Effector memory CD8-positive, alpha-beta T cell (primary cell): ENCODE measurements around the gene PLCB1.
A peak's percentile ranks its signal among the peaks of the same experiment; 100 is the strongest.

ENCODE experiments used
- ATAC-seq: fragments of 150-1000 bp; cut with Tn5 transposase; replicated peaks from 2 replicates; pipeline ENCODE4 v1.10.0; 2021; ENCODE audit warnings: mild to moderate bottlenecking, moderate library complexity
- DNase-seq, 3 experiments: peaks; one replicate each; pipeline ENCODE4 v3.0.0; 2021
- H3K27ac Mint-ChIP-seq, 2 donors: one replicate each; pipeline ENCODE4 v1.8.0; 2022; ENCODE audit warnings: mild to moderate bottlenecking in 2 of 2, mixed read lengths in 2 of 2, moderate library complexity in 2 of 2
- H3K27me3 Mint-ChIP-seq, 2 donors: one replicate each; pipeline ENCODE4 v1.8.0; 2022; ENCODE audit warnings: mixed read lengths in 2 of 2
- H3K36me3 Mint-ChIP-seq: one replicate; pipeline ENCODE4 v1.8.0; 2022; ENCODE audit warnings: mild to moderate bottlenecking, moderate library complexity, mixed read lengths; ENCODE audit not compliant: insufficient read depth
- H3K4me1 Mint-ChIP-seq, 2 donors: one replicate each; pipeline ENCODE4 v1.8.0; 2022; ENCODE audit warnings: low read depth in 2 of 2, mixed read lengths in 2 of 2
- H3K4me3 Mint-ChIP-seq, 2 donors: one replicate each; pipeline ENCODE4 v1.8.0; 2022; ENCODE audit warnings: mild to moderate bottlenecking in 2 of 2, mixed read lengths in 2 of 2, moderate library complexity in 2 of 2
- H3K9me3 Mint-ChIP-seq, 2 donors: one replicate each; pipeline ENCODE4 v1.8.0; 2022; ENCODE audit warnings: mixed read lengths in 2 of 2

Gene PLCB1

DNA sequence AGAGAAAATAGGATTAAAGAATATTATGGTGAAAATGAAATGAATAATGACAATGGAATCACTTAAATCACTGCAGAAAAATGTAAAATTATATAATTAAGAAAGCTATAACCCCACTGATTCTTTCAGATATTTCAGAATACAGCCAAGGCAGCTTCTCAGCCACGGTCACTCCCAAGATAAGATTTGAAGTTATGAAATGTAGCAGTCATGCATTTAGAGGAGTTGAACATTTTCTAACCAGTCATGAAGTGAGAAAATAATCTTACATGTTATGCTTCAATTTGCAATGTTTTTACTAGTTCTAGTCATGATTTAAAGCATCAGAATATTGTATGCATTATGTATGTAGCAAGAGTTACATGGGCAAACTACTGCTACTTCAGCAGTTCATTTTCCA lies 13.3 kb upstream of the PLCB1 start:
- Mint-ChIP-seq H3K27me3 (peaks cover 30 to 42% of the 10 kb centered on the region in 2 donors), H3K36me3 (no peaks in the 10 kb centered on the region), H3K4me1 (no peaks in the 10 kb centered on the region), H3K4me3 (no peak overlapping the region), H3K27ac (no peak overlapping the region), H3K9me3 (no peaks in the 10 kb centered on the region)
- DNase-seq (no peak), ATAC-seq (no peak)

DNA sequence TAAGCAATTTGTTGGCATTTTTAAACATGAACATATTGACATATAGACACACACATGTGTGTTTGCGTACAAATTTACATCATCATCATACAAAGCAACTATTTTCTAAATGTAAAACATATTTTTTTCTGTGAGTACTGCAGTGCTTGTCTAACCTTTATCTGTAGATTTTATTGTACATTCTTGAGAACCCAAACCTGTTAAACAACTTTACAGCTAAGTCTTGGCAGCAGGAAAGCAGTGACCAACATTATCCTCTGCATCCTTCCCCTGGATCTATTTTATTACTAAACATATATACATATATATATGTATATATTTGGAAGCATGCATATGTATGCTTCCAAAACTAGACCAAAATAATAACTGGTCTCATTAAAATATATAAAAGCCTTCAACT lies 10.4 kb upstream of the PLCB1 start:
- Mint-ChIP-seq H3K27me3 (peaks cover 15 to 41% of the 10 kb centered on the region in 2 donors), H3K4me1 (no peaks in the 10 kb centered on the region), H3K9me3 (no peaks in the 10 kb centered on the region), H3K27ac (no peak overlapping the region), H3K4me3 (no peak overlapping the region), H3K36me3 (no peaks in the 10 kb centered on the region)
- ATAC-seq (no peak), DNase-seq (no peak)

DNA sequence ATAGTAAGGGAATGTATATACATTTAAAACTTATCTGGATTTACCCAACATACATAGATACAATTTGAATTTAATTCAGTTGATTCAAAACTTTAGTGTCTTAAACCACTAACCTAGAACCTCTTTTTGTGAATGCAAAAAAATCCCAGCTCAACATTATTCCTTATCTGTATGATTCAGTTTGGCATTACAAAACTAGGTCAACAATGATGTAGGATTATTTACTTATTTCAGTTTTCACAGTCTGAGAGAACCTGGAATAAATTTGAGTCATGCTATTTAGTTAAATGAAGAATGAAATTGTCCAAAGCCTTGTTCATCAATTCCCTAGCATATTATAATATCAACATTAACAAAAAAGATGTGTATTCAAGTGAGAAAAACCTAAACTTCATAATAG lies 7.4 kb upstream of the PLCB1 start:
- H3K9me3 Mint-ChIP-seq: no peaks in the 10 kb centered on the region
- H3K27me3 Mint-ChIP-seq: peaks cover 21 to 39% of the 10 kb centered on the region in 2 donors
- no peaks in the 10 kb centered on the region for H3K4me1 Mint-ChIP-seq
- no peak overlapping the region for H3K27ac Mint-ChIP-seq
- DNase-seq: no peak
- H3K4me3 Mint-ChIP-seq: no peak overlapping the region
- no peaks in the 10 kb centered on the region for H3K36me3 Mint-ChIP-seq
- ATAC-seq: no peak

DNA sequence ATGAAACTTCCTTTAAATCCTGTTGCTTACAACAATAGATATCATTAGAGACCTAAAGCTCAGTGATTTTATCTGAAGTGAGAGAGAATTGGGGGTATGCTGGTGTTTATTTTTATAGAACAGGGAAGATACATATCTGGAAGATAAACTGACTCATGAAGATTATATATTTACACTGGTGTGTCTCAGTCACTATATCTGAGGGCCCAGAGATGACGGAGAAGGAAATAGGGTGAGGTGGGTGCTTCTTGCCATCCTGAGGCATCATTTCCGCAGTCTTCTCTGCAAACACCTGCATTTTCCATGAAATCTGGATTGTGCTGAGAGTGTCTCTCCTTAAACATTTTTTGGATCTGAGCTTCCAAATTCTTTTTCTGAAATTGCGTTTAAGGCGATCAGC lies 5.9 kb upstream of the PLCB1 start:
- DNase-seq (no peak), ATAC-seq (no peak)
- Mint-ChIP-seq H3K4me1 (no peaks in the 10 kb centered on the region), H3K27me3 (peaks cover 13 to 24% of the 10 kb centered on the region in 2 donors), H3K27ac (no peak overlapping the region), H3K36me3 (no peaks in the 10 kb centered on the region), H3K9me3 (no peaks in the 10 kb centered on the region), H3K4me3 (no peak overlapping the region)

DNA sequence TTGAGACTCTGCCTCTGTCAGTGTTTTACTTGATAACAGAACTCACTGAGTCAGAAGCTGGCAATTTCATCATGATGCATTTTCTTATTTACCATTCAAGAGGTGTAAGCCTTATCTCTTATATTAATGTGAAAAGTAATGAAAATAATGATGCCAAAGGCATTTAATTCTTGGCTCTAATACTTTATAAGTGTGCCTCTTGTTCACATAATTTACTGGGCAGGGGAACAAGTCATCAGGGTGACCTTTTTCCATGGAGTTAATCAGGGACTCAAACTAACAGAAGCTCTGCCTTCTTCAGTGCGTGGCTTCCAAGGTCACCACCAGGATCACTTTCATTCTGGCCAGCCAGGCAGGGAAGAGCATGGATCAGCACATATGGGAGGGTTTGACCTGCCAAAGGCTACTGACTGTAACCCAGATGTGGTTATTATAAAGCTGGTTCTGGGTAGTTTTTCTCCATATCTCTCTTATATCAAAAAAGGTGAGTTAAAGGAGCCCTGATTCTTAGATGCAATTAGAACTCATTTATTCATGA lies 5.2 kb upstream of the PLCB1 start:
- Mint-ChIP-seq H3K4me3 (no peak overlapping the region), H3K9me3 (no peaks in the 10 kb centered on the region), H3K36me3 (peaks cover 3% of the 10 kb centered on the region), H3K4me1 (peaks cover 3 to 5% of the 10 kb centered on the region in 2 donors), H3K27me3 (peaks cover 12 to 21% of the 10 kb centered on the region in 2 donors), H3K27ac (no peak overlapping the region)
- DNase-seq (no peak), ATAC-seq (no peak)

DNA sequence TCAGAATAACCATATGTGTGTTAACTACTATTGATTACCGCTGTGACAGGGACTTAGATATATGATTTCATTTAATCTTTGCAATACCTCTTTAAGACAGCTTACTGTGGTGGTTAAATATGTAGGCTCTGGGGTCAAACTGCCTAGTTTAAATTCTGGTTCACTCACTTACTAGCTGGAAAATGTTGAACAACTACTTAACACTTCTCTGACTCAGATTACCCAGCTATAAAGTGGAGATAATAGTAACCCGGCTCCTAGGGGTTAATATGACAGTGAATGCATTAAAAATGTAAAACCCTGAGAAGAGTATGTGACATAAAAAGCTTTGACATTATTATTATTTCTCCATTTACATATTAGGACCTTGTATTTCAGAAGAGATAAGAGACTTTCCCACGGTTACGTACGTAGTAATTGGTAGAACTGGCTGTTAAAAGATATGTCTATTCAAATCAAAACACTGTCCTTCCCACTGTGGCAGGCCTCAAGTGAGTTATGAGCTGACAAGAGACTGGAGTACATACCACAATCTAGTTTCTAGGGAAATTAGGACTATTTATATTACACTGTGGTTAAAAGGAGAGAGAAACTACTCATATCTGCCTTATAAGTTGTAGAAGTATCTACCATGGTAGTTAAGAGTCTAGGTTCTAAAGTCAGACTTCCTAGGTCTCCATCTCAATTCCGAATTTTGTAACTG lies 4.4 kb upstream of the PLCB1 start:
- no peak overlapping the region for H3K4me3 Mint-ChIP-seq
- ATAC-seq (no peak), DNase-seq (no peak)
- peaks cover 12 to 21% of the 10 kb centered on the region in 2 donors for H3K27me3 Mint-ChIP-seq
- H3K4me1 Mint-ChIP-seq: peaks cover 4 to 5% of the 10 kb centered on the region in 2 donors
- no peaks in the 10 kb centered on the region for H3K9me3 Mint-ChIP-seq
- H3K27ac Mint-ChIP-seq: no peak overlapping the region
- peaks cover 5% of the 10 kb centered on the region for H3K36me3 Mint-ChIP-seq

DNA sequence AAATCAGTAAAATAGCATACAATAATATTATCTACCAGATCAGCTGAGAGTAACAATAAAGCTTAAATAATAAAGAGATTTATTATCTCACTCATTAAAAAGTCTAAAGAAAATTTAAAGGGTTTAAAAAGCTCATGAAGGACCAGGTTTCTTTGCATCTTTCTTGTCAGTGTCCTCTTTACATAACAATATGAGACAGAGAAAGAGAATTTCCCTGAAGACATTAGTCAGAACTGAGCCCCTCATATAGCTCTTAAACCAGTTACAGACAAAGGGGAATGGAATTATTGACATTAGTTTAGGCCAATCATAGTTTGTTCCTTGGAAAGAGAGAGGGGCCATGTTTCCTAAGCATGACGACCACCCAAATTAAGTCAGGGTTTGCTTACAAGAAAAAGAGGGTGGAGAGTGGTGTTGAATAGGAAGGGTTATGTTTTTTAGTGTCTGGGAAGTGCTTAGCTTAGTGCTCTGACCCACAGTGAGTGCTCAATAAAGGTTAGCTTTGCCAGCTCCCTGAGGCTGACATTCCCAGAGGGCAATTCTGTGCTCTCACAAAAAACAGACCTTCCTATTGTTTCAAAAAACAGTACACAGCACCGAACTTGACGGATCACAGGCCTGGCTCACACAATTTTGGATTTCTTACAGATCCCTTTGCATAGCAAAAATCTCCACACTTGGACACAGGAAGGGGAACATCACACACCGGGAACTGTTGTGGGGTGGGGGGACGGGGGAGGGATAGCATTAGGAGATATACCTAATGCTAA lies 3.6 kb upstream of the PLCB1 start:
- no peak for ATAC-seq

DNA sequence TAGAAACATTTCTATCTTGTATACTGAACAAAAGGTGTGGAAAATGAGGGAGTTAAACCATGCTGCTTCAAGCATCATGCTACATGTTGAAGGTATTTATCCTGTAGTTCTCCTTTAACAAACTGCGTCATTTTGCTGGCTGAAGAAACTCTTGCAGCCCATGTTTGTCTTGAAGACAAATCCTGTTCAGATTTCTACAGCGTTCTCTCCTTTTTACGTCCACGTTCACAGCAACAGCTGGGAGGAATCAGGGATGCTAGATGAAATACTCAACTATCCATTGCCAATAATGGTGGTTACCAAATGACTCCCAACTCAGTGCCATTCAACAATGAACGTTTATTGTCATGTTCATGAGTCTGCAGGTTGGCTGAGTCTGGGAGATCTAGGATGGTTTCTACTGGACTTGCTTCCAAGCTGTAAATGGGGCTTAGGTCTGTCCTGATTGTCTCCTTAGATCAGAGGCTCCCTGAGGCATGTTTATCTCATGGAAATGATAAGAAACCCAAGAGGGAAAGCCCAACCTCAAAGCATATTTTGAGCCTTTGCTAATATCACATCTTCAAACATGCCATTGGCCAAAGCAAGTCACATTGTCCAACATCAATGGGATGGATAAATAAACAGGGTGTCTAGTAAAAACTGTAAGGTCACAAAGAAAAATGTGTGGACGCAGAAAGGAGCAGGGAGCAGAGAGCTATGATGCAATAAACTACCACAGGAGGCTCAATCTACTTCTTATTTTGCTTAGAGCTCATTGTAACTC lies 2.7 kb upstream of the PLCB1 start:
- no peak overlapping the region for H3K4me3 Mint-ChIP-seq
- H3K9me3 Mint-ChIP-seq: no peaks in the 10 kb centered on the region
- H3K27ac Mint-ChIP-seq: no peak overlapping the region
- peaks cover 5% of the 10 kb centered on the region for H3K36me3 Mint-ChIP-seq
- ATAC-seq (no peak), DNase-seq (no peak)
- peaks cover 18 to 22% of the 10 kb centered on the region in 2 donors for H3K4me1 Mint-ChIP-seq
- H3K27me3 Mint-ChIP-seq: peaks cover 12 to 21% of the 10 kb centered on the region in 2 donors

More for the DNA sequence above, 3.6 kb upstream of the PLCB1 start:
- H3K9me3 Mint-ChIP-seq: no peaks in the 10 kb centered on the region
- H3K4me3 Mint-ChIP-seq: no peak overlapping the region
- DNase-seq: no peak
- peaks cover 11 to 13% of the 10 kb centered on the region in 2 donors for H3K4me1 Mint-ChIP-seq
- peaks cover 5% of the 10 kb centered on the region for H3K36me3 Mint-ChIP-seq
- H3K27ac Mint-ChIP-seq: no peak overlapping the region
- peaks cover 12 to 21% of the 10 kb centered on the region in 2 donors for H3K27me3 Mint-ChIP-seq

DNA sequence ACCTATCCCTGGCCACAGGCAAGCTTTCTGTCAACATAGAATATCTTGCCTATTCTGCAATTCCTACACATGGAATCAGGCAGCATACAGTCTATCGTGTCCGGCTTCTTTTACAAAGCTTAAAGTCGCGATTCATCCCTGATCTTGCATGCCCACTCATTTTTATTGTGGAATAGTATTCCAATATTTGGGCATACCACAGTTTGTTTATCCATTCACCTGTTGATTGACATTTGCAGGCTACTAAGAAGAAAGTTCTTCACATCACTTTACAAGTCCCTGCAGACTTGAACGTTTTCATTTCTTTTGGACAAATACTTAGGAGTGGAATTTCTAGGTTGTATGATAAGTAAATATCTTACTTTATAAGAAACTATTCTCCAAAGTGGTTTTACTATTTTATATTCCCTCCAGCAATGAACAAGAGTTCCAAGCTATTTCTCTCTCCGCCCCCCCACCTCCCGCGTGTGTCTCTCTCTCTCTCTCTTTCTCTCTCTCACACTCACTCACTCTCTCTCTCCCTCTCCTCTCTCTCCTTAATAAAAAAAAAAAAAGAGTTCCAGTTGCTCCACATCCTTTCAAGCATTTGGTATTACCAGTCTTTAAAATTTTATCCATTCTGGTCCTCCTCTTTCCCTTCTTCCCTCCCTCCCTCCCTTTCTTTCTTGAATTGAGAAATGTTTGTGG lies 1.1 kb upstream of the PLCB1 start:
- no peaks in the 10 kb centered on the region for H3K9me3 Mint-ChIP-seq
- no peak overlapping the region for H3K27ac Mint-ChIP-seq
- ATAC-seq (no peak), DNase-seq (no peak)
- H3K27me3 Mint-ChIP-seq: peaks cover 12 to 13% of the 10 kb centered on the region in 2 donors
- H3K36me3 Mint-ChIP-seq: peaks cover 5% of the 10 kb centered on the region
- peak overlapping the region in 1 of 2 donors; percentile 94 for H3K4me3 Mint-ChIP-seq
- H3K4me1 Mint-ChIP-seq: peaks cover 30 to 34% of the 10 kb centered on the region in 2 donors

DNA sequence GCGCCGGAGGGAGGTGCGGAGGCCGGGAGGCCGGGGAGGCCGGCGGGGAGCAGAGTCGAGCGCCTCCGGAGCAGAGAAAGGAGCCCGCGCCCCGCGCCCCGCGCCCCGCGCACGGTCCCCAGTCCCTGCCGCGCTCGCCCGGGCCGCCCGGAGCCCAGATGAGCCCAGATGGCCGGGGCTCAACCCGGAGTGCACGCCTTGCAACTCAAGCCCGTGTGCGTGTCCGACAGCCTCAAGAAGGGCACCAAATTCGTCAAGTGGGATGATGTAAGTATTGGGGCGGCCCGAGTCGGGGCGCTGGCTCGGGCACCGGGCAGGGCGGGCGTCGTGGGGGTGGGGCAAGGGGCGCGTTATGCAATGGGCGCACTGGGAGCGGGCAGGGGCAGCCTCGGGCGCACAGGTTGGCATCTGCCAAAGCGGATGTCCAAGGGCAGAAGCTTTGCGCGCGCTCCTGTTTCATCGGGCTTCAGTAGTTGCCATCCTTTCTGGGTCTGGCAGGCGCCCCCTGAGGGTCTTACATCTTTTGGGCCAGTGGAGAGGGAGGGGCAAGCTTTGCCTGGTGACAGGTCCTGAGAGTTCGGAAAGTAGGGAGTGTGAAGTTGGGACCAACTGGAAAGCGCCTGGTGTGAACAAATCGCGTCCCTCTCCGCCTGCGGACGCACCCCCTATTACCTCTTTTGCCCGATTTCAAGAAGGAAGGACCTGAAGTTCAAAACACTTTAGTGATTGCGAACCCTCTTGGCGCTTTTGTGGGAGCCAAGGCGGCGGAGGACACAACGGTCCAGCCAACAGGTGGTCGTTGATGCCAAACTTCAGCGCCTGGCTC lies 631 bp downstream of the PLCB1 start:
- Mint-ChIP-seq H3K9me3 (no peaks in the 10 kb centered on the region), H3K36me3 (peaks cover 5% of the 10 kb centered on the region), H3K4me1 (peaks cover 30 to 43% of the 10 kb centered on the region in 2 donors), H3K27ac (peak overlapping the region in 1 of 2 donors; percentile 86), H3K4me3 (peak overlapping the region; percentile 90 to 94), H3K27me3 (no peaks in the 10 kb centered on the region)
- DNase-seq (peak in 2 of 3 experiments; percentile 21), ATAC-seq (peak; percentile 35)

DNA sequence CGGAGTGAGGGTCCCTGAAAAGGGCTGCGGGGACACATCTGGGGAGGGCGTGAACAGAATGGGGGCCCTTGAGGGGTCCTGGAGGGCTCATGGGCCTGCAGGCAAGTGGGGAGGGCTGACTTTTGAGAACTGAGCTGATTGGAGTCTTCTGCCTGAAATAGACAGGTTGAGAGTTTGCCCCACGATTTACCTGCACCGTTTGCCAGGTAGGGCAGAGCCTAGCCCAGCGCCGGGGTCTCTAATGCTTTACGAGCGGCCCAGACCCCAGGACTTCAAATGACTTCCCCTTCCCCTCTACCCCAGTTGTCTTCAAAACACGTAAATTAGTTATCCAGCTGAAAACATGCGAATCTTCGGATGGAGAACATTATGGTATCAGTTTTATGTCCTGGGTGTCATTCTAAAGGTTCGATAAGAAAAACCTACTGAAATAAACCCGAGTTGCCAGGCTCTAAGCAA lies 1.3 kb downstream of the PLCB1 start:
- ATAC-seq (no peak), DNase-seq (no peak)
- H3K27ac Mint-ChIP-seq: peak overlapping the region in 1 of 2 donors; percentile 86
- peak overlapping the region; percentile 90 to 94 for H3K4me3 Mint-ChIP-seq
- H3K27me3 Mint-ChIP-seq: no peaks in the 10 kb centered on the region
- H3K4me1 Mint-ChIP-seq: peaks cover 30 to 44% of the 10 kb centered on the region in 2 donors
- no peaks in the 10 kb centered on the region for H3K9me3 Mint-ChIP-seq
- peaks cover 5% of the 10 kb centered on the region for H3K36me3 Mint-ChIP-seq

DNA sequence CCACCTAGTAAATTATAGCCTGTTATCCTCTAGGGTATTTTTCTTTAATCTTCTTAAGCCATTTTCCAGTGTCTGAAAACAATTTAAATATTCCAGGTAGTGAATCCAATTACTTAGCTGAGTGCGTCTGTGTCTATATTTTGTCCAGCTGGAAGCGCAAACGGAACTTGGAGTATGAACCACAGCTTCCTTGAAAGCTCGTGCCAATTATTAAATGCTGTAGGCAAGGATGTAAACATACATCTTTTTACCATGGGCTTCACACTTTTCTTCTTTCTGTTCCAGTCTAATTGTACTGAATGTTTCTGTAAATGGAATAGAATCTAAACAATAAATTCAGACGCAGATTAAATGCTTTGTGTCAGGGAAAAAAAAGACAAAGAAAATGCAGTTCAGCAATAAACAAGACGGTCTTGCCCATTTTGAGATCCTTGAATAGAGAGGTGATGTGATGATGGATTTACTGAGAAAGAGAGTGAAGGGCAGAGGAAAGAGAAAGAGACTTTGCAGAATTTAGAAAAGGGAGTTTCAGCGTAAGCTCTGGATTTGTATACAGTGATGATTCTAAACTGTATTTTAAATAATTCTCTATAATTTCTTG lies 1.9 kb downstream of the PLCB1 start:
- Mint-ChIP-seq H3K9me3 (no peaks in the 10 kb centered on the region), H3K4me1 (peaks cover 30 to 44% of the 10 kb centered on the region in 2 donors), H3K4me3 (peak overlapping the region; percentile 90 to 94), H3K27me3 (no peaks in the 10 kb centered on the region), H3K36me3 (peaks cover 5% of the 10 kb centered on the region), H3K27ac (no peak overlapping the region)
- ATAC-seq (no peak), DNase-seq (no peak)
